T-helper 2 cell treated with Interferon-gamma antibody and Interleukin-4, amounts not matched to agents 5 μg/mL and 100 μg/mL, for 36 hours (primary cell): ENCODE results near the gene SERTM1.

Experiments used
- DNase-seq: peaks from one replicate; pipeline ENCODE4 v3.0.0; 2021; ENCODE audit warnings: low spot score
- H3K27ac Mint-ChIP-seq: one replicate; pipeline ENCODE4 v1.8.0; 2021; ENCODE audit warnings: mild to moderate bottlenecking, mixed read lengths
- H3K27me3 Mint-ChIP-seq: one replicate; pipeline ENCODE4 v1.8.0; 2021; ENCODE audit warnings: low read depth, mixed read lengths
- H3K36me3 Mint-ChIP-seq: one replicate; pipeline ENCODE4 v1.8.0; 2021; ENCODE audit warnings: low read depth, mixed read lengths
- H3K4me1 Mint-ChIP-seq: one replicate; pipeline ENCODE4 v1.8.0; 2021; ENCODE audit warnings: low read depth, mixed read lengths
- H3K4me3 Mint-ChIP-seq: one replicate; pipeline ENCODE4 v1.8.0; 2022; ENCODE audit warnings: mild to moderate bottlenecking, moderate library complexity, mixed read lengths
- H3K9me3 Mint-ChIP-seq: one replicate; pipeline ENCODE4 v1.8.0; 2021; ENCODE audit warnings: mixed read lengths

The SERTM1 gene

DNA sequence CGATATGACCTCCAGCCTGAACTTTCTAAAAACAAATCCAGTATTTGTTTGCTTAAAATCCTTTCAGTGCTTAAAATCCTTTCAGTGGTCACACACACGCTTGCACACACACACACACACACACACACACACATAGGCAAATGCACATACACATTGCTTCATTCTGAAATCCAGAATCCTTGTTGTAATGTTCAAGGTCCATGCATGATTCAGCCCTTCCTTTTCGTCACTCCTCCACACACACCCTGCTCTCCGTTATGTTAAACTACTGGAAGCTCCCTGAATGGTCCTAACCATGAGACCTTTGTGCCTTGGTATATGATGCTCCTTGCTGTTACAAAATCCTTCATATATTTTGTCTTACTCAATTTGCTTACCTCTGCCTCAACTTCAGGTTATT is 44.9 kb downstream of the SERTM1 start:
- no peaks in the 10 kb centered on the region for H3K27me3 Mint-ChIP-seq
- H3K27ac Mint-ChIP-seq: no peak overlapping the region
- no peaks in the 10 kb centered on the region for H3K4me1 Mint-ChIP-seq
- H3K36me3 Mint-ChIP-seq: no peaks in the 10 kb centered on the region
- no peaks in the 10 kb centered on the region for H3K9me3 Mint-ChIP-seq
- no peak overlapping the region for H3K4me3 Mint-ChIP-seq
- DNase-seq: no peak

DNA sequence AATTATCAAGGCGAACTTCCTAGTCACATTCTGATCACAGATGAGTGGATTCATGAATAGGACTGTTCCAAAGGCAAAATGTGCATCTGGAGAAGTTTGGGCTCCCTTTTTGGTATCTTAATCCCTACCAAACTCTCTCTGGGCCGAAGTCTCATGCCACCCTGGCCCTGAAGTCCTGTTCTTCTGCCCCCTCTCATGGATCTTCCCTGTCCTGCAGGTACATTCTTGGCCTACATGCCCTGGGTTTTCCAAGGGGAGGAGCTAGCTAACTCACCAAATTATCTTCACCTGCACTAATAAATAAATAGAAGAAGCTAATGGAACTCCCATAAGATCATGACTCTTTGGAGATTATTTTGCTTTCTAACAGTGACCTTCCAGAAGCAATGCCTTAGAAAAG is 50.3 kb downstream of the SERTM1 start:
- H3K4me3 Mint-ChIP-seq: no peak overlapping the region
- H3K9me3 Mint-ChIP-seq: no peaks in the 10 kb centered on the region
- no peak for DNase-seq
- no peaks in the 10 kb centered on the region for H3K36me3 Mint-ChIP-seq
- H3K27ac Mint-ChIP-seq: no peak overlapping the region
- no peaks in the 10 kb centered on the region for H3K4me1 Mint-ChIP-seq
- peaks cover 3% of the 10 kb centered on the region for H3K27me3 Mint-ChIP-seq

DNA sequence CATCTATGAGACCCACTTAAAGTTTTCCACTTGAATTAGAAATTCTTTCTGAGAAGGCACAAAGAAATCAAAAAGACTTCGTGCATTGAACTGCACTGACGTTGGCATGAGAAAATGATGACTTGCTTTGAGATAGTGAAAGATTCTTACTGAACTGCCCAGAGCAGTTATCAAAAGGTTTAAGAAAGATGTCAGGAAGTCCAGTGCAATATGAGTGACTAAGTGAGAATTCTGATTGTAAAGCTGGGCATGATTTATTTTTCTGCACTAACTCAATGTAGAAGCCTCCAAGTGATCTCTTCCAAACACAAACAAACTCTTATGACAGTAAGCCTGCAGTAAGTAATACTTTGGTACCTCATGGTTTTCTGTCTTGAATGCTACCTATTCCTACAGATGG is 52.1 kb downstream of the SERTM1 start:
- peaks cover 3% of the 10 kb centered on the region for H3K27me3 Mint-ChIP-seq
- no peak overlapping the region for H3K27ac Mint-ChIP-seq
- H3K4me3 Mint-ChIP-seq: no peak overlapping the region
- DNase-seq: no peak
- no peaks in the 10 kb centered on the region for H3K4me1 Mint-ChIP-seq
- H3K9me3 Mint-ChIP-seq: no peaks in the 10 kb centered on the region
- H3K36me3 Mint-ChIP-seq: no peaks in the 10 kb centered on the region

DNA sequence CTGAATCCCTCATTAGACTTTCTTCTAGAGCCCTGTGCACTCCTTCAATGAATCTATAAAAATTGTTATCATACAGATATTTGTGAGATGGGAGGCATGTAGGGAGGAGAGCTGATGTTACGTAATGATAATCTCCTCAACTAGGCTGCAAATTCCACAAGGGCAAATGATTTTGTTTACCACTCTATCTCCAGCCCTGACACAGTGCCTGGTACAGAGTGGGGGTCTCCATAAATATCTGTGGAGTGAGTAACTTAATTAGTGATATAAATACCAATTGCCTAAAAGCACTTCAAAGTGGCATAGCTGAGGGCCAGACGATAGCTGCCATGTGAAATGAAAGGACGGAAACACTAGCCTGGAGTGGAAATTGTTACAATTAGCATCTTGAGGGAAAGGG is 54.2 kb downstream of the SERTM1 start:
- H3K9me3 Mint-ChIP-seq: no peaks in the 10 kb centered on the region
- no peak overlapping the region for H3K27ac Mint-ChIP-seq
- H3K4me1 Mint-ChIP-seq: no peaks in the 10 kb centered on the region
- DNase-seq: no peak
- H3K27me3 Mint-ChIP-seq: peaks cover 3% of the 10 kb centered on the region
- H3K36me3 Mint-ChIP-seq: no peaks in the 10 kb centered on the region
- H3K4me3 Mint-ChIP-seq: no peak overlapping the region

DNA sequence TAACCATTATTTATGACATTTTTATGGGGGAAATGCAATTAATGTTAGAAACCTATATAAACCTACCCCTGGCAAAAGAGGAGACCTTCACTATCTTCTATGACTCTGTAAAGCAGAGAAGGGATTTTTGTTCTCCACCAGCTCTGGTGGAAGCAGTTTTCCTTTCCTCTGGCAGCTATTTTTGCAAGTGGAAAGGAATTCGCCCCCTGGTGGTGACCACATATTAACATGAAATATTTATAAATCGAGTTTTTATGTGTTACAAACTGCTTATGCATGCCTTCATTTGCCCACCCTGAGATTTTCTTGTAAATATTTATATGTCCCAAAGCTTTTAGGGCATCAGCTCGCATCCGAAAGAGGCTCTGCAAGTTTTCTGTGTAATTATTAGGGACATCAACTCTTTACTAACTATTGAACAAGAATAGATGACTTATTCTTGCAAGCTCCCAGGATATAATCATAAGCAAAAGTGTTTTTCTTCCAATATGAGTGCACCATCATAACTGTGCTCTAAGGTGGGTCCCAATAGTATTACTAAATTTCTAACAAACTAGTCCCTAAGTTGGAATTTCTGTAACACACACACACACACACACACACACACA is 62.4 kb downstream of the SERTM1 start:
- Mint-ChIP-seq H3K4me3 (no peak overlapping the region), H3K4me1 (no peaks in the 10 kb centered on the region), H3K36me3 (no peaks in the 10 kb centered on the region), H3K9me3 (no peaks in the 10 kb centered on the region), H3K27ac (no peak overlapping the region), H3K27me3 (peaks cover 3% of the 10 kb centered on the region)
- no peak for DNase-seq

DNA sequence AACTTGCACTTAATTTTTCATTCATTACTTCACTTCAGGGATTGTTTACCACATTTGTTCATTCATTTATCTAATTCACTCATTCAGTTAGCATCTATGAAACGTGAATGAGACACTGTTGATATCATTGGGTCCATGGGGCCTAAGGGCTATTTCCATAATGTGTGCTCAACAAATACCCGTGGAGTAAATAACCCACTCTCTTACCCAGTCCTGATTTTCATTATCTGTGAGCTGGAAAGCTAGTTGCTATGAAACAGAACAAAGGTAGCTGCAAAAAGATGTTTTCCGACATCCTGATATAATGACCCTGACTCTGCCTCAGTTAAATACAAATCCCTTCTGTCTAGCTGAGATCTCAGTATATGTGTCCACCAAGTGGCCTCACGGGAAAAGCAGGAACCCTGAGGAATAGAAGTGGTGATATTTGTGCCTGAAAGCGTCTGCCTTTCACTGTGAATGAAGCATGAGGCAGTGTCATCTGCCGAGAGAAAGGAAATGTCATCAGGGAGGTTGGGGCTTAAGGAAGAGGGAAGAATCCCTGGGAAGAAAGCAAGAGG is 63.8 kb downstream of the SERTM1 start:
- no peaks in the 10 kb centered on the region for H3K36me3 Mint-ChIP-seq
- H3K27ac Mint-ChIP-seq: no peak overlapping the region
- peaks cover 3% of the 10 kb centered on the region for H3K27me3 Mint-ChIP-seq
- H3K9me3 Mint-ChIP-seq: no peaks in the 10 kb centered on the region
- no peak overlapping the region for H3K4me3 Mint-ChIP-seq
- no peak for DNase-seq
- no peaks in the 10 kb centered on the region for H3K4me1 Mint-ChIP-seq

DNA sequence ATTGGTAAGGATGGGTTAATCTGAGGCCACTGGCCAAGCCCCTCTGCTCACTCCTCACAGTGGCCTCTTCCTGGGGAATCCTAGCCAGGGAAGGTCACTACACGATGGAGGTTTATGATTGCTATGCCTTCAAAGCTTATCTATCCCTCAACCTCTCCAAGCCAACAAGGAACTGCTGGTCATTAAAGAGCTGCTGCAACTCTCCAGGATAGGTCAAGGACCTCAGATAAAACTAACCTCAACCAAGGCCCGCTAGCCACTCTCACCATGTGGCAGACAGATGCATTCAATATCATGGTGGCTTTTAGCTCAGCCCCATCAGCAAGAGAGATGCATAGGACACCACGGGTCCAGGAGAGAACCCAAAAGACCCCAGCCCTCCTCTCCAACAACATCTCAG is 71.6 kb downstream of the SERTM1 start:
- no peaks in the 10 kb centered on the region for H3K36me3 Mint-ChIP-seq
- H3K4me3 Mint-ChIP-seq: no peak overlapping the region
- no peaks in the 10 kb centered on the region for H3K9me3 Mint-ChIP-seq
- H3K4me1 Mint-ChIP-seq: no peaks in the 10 kb centered on the region
- no peak for DNase-seq
- H3K27ac Mint-ChIP-seq: no peak overlapping the region
- peaks cover 4% of the 10 kb centered on the region for H3K27me3 Mint-ChIP-seq

DNA sequence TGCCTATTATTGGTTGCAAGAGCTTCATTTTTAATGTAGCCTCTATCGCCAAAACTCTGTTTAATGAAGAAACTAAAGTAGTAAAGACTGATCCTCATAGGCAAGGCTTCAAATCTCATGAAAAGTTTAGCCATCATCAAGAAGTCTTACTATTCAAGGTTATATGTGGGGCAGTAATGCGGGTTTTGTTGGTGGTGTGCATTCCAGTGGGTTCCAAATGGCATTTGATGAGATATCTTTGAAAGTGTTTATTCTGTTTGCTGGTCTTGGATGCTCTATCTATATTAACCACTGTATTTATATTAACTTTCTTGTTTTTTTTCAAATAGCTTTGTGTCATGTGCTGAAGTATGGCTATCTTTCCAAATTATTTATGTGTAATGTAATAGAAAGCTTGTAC is 72.2 kb downstream of the SERTM1 start:
- Mint-ChIP-seq H3K9me3 (no peaks in the 10 kb centered on the region), H3K27me3 (peaks cover 4% of the 10 kb centered on the region), H3K4me1 (no peaks in the 10 kb centered on the region), H3K27ac (no peak overlapping the region), H3K36me3 (no peaks in the 10 kb centered on the region), H3K4me3 (no peak overlapping the region)
- DNase-seq: no peak
